OCI-LY1 (cell line): ENCODE results near the gene SAFB.

Source experiments
- H2AFZ ChIP-seq: fragments of 200-600 bp; sonication (generic), shearing (Covaris generic); 2 replicates; pipeline ENCODE4 v1.6.0; 2014; ENCODE audit warnings: antibody characterized with exemption, mild to moderate bottlenecking, low read length
- H3F3A ChIP-seq: fragments of 200-600 bp; sonication (generic), shearing (Covaris generic); 2 replicates; pipeline ENCODE4 v1.6.0; 2014; ENCODE audit warnings: mild to moderate bottlenecking, antibody characterized with exemption, low read length, moderate library complexity; ENCODE audit not compliant: insufficient read depth
- H3K27ac ChIP-seq: fragments of 200-600 bp; sonication (generic); 2 replicates; pipeline ENCODE4 v1.5.1; 2014; ENCODE audit warnings: low read length, mixed run types, mild to moderate bottlenecking, low read depth; ENCODE audit not compliant: poor library complexity, severe bottlenecking
- H3K27me3 ChIP-seq: fragments of 200-600 bp; sonication (generic); 2 replicates; pipeline ENCODE4 v1.6.0; 2014; ENCODE audit warnings: antibody characterized with exemption, mild to moderate bottlenecking, low read length, moderate library complexity; ENCODE audit not compliant: insufficient read depth
- H3K36me3 ChIP-seq: fragments of 200-600 bp; sonication (generic); 2 replicates; pipeline ENCODE4 v1.6.1; 2014; ENCODE audit warnings: mild to moderate bottlenecking, antibody characterized with exemption, low read length, moderate library complexity, mixed read lengths; ENCODE audit not compliant: insufficient read depth
- H3K4me1 ChIP-seq: fragments of 200-600 bp; sonication (generic); 2 replicates; pipeline ENCODE4 v1.5.1; 2014; ENCODE audit warnings: mild to moderate bottlenecking, low read length, moderate library complexity; ENCODE audit not compliant: insufficient read depth, severe bottlenecking
- H3K4me2 ChIP-seq: fragments of 200-600 bp; sonication (generic), shearing (Covaris generic); 2 replicates; pipeline ENCODE4 v1.6.1; 2014; ENCODE audit warnings: low read length
- H3K4me3 ChIP-seq: fragments of 200-600 bp; sonication (generic); 2 replicates; pipeline ENCODE4 v1.5.1; 2014; ENCODE audit warnings: low read length, low read depth, mild to moderate bottlenecking, mixed read lengths; ENCODE audit not compliant: poor library complexity, severe bottlenecking
- H3K79me2 ChIP-seq: fragments of 200-600 bp; shearing (Covaris generic); 2 replicates; pipeline ENCODE4 v1.6.1; 2016; ENCODE audit warnings: mixed run types, low read length, mixed read lengths; ENCODE audit not compliant: insufficient read depth
- H3K9ac ChIP-seq: fragments of 200-600 bp; sonication (generic), shearing (Covaris generic); 2 replicates; pipeline ENCODE4 v1.6.1; 2014; ENCODE audit warnings: mild to moderate bottlenecking, low read length, mixed read lengths
- H3K9me2 ChIP-seq: fragments of 200-600 bp; sonication (generic), shearing (Covaris generic); 2 replicates; pipeline ENCODE4 v1.6.1; 2014; ENCODE audit warnings: low read depth, mild to moderate bottlenecking, low read length, mixed read lengths
- H3K9me3 ChIP-seq: fragments of 200-600 bp; shearing (Covaris generic); 2 replicates; pipeline ENCODE4 v1.6.1; 2014; ENCODE audit warnings: low read length, mixed read lengths
- H4K20me1 ChIP-seq: fragments of 200-600 bp; sonication (generic), shearing (Covaris generic); 2 replicates; pipeline ENCODE4 v1.6.0; 2016; ENCODE audit warnings: mild to moderate bottlenecking, low read length; ENCODE audit not compliant: insufficient read depth
- CTCF ChIP-seq: fragments of 200-600 bp; sonication (generic), shearing (Covaris generic); IDR thresholded peaks from 2 replicates; pipeline ENCODE4 v1.5.1; 2017; ENCODE audit warnings: mild to moderate bottlenecking, antibody characterized with exemption, low read length, moderate library complexity, mixed read lengths
- EZH2 ChIP-seq: fragments of 200-600 bp; sonication (generic), shearing (Covaris generic); IDR thresholded peaks from 2 replicates; pipeline ENCODE4 v1.8.0; 2017; ENCODE audit warnings: borderline replicate concordance, mixed run types, mild to moderate bottlenecking, antibody characterized with exemption, low read length, moderate library complexity, mixed read lengths

The SAFB gene

GRCh38 chr19:5677136-5677535, 54.3 kb downstream of the SAFB start:
- no peak overlapping the region for H3K9ac ChIP-seq
- no peaks in the 10 kb centered on the region for H3K27me3 ChIP-seq
- TF ChIP-seq EZH2: no peak
- TF ChIP-seq CTCF: no peak
- H3K36me3 ChIP-seq: peaks cover 15% of the 10 kb centered on the region
- no peak overlapping the region for H3K27ac ChIP-seq
- H3K4me1 ChIP-seq: peaks cover 14% of the 10 kb centered on the region
- no peaks in the 10 kb centered on the region for H3F3A ChIP-seq
- no peak overlapping the region for H2AFZ ChIP-seq
- H3K9me2 ChIP-seq: no peaks in the 10 kb centered on the region
- H3K79me2 ChIP-seq: no peaks in the 10 kb centered on the region
- H4K20me1 ChIP-seq: no peaks in the 10 kb centered on the region
- H3K9me3 ChIP-seq: no peaks in the 10 kb centered on the region
- no peak overlapping the region for H3K4me3 ChIP-seq
- no peak overlapping the region for H3K4me2 ChIP-seq

GRCh38 chr19:5677580-5677979, 54.7 kb downstream of the SAFB start:
- H4K20me1 ChIP-seq: no peaks in the 10 kb centered on the region
- no peak overlapping the region for H3K27ac ChIP-seq
- no peak overlapping the region for H3K9ac ChIP-seq
- no peaks in the 10 kb centered on the region for H3F3A ChIP-seq
- H3K4me3 ChIP-seq: no peak overlapping the region
- peaks cover 13% of the 10 kb centered on the region for H3K36me3 ChIP-seq
- H3K4me1 ChIP-seq: peaks cover 14% of the 10 kb centered on the region
- no peaks in the 10 kb centered on the region for H3K27me3 ChIP-seq
- H3K9me3 ChIP-seq: no peaks in the 10 kb centered on the region
- TF ChIP-seq CTCF (no peak), EZH2 (no peak)
- H3K4me2 ChIP-seq: no peak overlapping the region
- H3K9me2 ChIP-seq: no peaks in the 10 kb centered on the region
- no peaks in the 10 kb centered on the region for H3K79me2 ChIP-seq
- H2AFZ ChIP-seq: no peak overlapping the region

- Histone ChIP-seq H3K79me2 (no peaks in the 10 kb centered on the region), H2AFZ (no peak overlapping the region), H4K20me1 (no peaks in the 10 kb centered on the region), H3K27ac (no peak overlapping the region), H3K9ac (no peak overlapping the region), H3F3A (no peaks in the 10 kb centered on the region), H3K9me3 (no peaks in the 10 kb centered on the region), H3K9me2 (no peaks in the 10 kb centered on the region), H3K4me2 (no peak overlapping the region), H3K27me3 (no peaks in the 10 kb centered on the region), H3K4me3 (no peak overlapping the region), H3K4me1 (peaks cover 14% of the 10 kb centered on the region), H3K36me3 (peaks cover 7% of the 10 kb centered on the region)
- no peak for TF ChIP-seq EZH2
- TF ChIP-seq CTCF: no peak
Observed at GRCh38 chr19:5678071-5678718, 55.3 kb downstream of the SAFB start.
